Stimulated activated CD4-positive, alpha-beta T cell treated with anti-CD3 and anti-CD28 coated beads, TNF-alpha, amount 100 ng/mL, for 48 hours (primary cell): ENCODE measurements around the gene RNASE4.
"Not testable (repeated sequence)": the region's sequence is repeated elsewhere in the genome, so short reads cannot be mapped to it uniquely, and the experiment has no call there.

Source experiments
- DNase-seq, 3 donors: peaks; one replicate each; pipeline ENCODE4 v3.0.0-alpha.2; 2020; ENCODE audit warnings: low read depth in 3 of 3

RNASE4 gene

GRCh38 chr14:20698934-20699333 is 14.6 kb downstream of the RNASE4 start:
- no peak for DNase-seq

DNA sequence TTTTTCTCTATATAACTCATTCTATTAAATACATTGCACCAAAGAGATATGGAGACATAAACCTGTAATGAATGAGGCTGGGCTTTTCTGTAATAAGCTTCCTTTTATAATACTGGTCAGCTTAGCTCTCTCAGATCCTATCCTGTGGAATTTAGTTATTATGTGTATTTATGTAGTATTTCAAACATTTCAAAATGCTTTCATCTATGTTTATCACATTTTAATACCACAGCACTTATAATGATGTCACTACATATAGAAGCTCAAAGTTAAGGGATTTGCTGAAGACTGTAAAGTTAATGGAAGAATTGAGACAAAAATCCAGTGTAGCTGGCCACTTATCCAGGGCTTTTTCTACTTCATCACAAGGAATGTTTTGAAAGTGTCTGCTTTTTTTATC is 15.6 kb downstream of the RNASE4 start:
- no peak for DNase-seq

DNA sequence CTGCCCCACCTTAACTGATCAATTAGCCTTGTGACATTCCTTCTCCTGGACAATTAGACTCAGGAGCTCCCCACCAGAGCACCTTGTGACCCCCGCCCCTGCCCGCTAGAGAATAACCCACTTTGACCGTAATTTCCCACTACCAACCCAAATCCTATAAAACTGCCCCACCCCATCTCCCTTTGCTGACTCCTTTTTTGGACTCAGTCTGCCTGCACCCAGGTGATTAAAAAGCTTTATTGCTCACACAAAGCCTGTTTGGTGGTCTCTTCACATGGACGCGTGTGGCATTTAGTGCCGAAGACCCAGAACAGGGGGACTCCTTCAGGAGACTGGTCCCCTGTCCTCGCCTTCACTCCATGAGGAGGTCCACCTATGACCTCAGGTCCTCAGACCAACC is 16.6 kb downstream of the RNASE4 start:
- DNase-seq, result not testable (repeated sequence)

GRCh38 chr14:20706657-20707355 is 22.4 kb downstream of the RNASE4 start:
- no peak for DNase-seq

DNA sequence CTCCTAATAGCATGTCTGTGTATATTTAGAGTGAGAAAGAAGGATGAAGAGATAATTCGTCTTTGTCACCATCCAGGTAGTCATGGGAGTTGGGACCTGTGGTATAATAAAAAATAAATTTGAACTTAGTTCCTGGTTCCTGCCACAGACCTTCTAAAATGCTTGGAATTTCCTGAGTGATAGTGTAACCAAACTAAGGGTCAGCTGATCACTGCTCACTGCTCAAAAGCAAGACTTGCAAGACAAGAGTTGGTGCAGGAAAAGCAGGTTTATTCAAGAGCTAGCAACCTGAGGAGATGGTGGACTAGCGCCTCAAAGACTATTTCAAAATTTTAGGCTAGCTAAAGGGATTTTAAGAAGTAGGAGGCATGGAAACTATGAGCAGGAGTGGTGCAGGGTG is 23.3 kb downstream of the RNASE4 start:
- no peak for DNase-seq

- DNase-seq, result no peak
Observed at GRCh38 chr14:20711261-20711660, 26.9 kb downstream of the RNASE4 start.

DNA sequence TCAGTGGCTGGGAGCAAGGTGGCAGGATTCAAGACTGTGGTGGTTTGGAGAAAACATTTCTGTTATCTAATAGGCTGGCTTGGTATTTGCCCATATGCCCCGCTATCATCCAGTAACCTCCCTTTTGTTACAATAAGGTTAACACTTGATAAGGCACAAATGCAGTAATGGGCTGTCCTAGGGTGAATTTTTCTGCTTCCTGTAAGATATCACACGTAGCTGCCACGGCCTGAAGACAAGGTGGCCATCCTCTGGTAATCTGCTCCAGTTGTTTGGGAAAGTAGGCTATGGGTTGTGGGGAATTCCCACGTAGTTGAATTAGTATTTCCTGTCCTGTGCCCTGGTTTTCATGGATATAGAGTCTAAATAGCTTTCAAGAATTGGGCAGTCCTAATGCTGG is 27.3 kb downstream of the RNASE4 start:
- no peak for DNase-seq

DNA sequence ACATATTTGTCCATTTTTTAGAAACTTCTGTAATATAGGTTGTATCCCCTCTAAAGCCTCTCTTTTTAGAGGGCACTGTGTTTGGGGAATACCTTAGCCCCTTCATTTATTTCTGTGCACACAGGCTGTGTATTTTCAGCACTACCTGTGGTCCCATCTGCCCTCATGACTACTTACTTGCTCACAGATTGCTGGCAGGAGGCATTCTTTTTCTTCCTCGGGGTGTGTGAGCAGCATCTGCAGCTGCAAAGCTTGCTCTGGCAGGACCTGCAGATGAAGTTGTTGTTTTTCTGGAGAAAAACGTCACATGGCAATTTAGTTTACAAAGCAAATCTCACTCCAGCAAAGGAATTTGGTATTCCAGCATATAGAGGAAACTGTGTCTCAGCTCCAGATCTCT is 28.5 kb downstream of the RNASE4 start:
- no peak for DNase-seq

GRCh38 chr14:20714593-20715250 is 30.4 kb downstream of the RNASE4 start:
- no peak for DNase-seq

- DNase-seq, result no peak
Observed at GRCh38 chr14:20719777-20720176, 35.4 kb downstream of the RNASE4 start.

DNA sequence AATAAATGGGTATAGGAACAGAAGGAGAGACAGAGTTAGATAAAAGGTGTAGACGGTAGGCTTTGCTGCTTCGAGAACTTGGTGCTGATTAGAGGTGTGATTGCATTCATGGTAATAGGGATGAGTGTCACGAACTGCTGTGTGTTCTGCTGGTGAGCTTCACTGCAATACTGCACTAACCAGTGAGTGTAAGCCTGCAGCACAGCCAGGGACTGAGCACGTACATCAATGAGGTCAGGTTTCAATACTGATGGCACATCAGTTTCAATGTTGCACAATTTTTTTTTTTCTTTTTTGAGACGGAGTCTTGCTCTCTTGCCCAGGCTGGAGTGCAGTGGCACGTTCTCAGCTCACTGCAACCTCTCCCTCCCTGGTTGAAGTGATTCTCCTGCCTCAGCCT is 36.4 kb downstream of the RNASE4 start:
- no peak for DNase-seq

DNA sequence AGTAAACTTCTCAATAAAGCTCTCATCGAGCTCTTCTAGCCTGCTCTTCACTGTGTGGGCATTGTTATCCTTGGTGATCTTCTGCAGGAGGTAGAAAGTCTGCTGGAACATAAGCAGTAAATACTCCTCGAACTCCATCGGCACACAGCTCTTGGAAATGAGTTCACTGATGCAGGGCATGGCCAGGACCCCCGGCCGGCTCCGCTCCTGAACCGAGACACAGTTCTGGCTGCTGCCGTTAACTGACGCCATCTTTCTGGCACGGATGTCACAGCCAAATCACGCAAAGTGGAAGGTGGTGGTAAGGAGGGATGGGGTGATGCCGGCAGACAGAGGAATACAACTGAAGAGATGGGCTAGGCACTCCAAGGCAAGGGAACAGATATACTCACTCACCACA is 37.7 kb downstream of the RNASE4 start:
- DNase-seq, result no peak

- DNase-seq, result no peak
Observed at GRCh38 chr14:20723488-20723887, 39.1 kb downstream of the RNASE4 start.

GRCh38 chr14:20726121-20726520 is 41.8 kb downstream of the RNASE4 start:
- not testable (repeated sequence) for DNase-seq

- DNase-seq, result no peak
Observed at GRCh38 chr14:20726531-20726930, 42.2 kb downstream of the RNASE4 start.

GRCh38 chr14:20730891-20731290 is 46.5 kb downstream of the RNASE4 start:
- no peak for DNase-seq

DNA sequence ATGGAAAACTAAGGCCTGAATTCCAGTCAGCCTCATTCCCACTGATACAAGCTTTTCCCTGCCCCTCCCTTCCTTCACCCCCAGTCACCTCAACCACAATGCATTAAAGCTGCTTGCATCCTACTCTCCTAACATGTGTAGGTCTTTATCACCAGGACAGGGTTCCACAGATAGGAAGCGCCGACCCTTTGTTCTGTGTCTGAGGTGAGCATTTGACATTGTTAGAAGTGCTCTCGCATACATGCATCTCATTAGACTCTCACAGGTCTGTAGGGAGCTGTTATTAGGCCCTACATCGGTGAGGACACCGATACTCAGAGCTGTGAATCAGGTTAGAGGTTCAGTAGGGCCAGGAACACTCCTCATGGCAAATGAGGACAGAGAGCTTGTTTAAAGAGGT is 48.1 kb downstream of the RNASE4 start:
- no peak for DNase-seq

- no peak for DNase-seq
Observed at GRCh38 chr14:20732979-20733635, 48.7 kb downstream of the RNASE4 start.

DNA sequence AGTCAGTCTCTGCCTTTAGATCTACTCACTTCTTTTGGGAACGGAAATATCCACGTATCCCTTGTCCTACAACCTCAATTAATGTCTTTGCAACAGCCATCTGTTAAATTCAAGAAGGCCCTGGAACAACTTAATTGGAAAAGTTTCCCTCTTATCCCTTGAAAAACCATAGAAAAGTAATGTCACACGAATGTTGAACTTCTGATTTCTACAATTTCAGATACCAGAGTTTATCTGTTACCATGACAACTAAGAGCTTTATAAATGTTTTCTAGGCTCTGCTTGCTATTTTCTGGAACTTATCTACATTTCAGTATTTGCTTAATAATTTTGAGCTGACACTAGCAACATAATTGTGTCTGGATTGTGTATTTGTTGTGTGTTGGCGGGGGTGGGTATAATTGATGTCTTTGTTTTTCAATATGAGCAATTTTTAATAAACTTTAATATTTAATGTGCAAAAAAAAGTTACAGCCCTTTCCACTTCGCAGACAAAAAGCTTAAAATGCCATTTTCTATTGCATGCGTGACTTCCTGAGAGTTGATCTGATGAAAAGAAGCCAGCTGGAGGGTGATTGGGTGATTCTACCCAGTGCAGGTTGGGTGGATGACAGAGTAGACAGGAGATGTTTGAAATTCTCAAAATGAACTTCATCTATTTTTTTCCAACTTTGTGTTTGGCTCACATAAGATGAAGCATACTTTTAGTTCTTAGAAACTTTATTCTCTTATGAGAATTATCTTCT is 49.5 kb downstream of the RNASE4 start:
- no peak for DNase-seq

DNA sequence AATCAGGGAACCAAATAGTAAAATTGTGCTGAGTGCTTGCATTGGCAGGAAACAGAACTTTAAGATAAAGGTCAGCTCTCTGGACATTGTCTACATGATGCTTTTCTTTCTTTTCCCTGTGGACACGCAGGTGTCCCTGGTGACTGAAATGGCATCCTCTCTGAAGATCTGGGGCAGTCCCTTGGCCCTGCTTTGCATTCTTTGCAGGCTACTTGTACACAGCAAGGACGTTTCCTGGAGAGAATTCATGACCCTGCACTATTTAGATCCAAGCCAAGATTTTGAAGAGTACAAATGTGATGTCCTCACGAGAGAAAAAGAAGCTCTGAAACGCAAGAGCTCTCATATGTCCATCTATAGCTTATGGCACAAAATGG is 50.1 kb downstream of the RNASE4 start:
- no peak for DNase-seq

GRCh38 chr14:20738292-20738691 is 53.9 kb downstream of the RNASE4 start:
- DNase-seq, result not testable (repeated sequence)

GRCh38 chr14:20742132-20742531 is 57.8 kb downstream of the RNASE4 start:
- DNase-seq, result no peak
